ENCODE measurements around the gene FBXO17.
"Not testable (repeated sequence)": the region's sequence is repeated elsewhere in the genome, so short reads cannot be mapped to it uniquely, and the experiment has no call there.

Gene FBXO17, protein sequence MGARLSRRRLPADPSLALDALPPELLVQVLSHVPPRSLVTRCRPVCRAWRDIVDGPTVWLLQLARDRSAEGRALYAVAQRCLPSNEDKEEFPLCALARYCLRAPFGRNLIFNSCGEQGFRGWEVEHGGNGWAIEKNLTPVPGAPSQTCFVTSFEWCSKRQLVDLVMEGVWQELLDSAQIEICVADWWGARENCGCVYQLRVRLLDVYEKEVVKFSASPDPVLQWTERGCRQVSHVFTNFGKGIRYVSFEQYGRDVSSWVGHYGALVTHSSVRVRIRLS

DNA sequence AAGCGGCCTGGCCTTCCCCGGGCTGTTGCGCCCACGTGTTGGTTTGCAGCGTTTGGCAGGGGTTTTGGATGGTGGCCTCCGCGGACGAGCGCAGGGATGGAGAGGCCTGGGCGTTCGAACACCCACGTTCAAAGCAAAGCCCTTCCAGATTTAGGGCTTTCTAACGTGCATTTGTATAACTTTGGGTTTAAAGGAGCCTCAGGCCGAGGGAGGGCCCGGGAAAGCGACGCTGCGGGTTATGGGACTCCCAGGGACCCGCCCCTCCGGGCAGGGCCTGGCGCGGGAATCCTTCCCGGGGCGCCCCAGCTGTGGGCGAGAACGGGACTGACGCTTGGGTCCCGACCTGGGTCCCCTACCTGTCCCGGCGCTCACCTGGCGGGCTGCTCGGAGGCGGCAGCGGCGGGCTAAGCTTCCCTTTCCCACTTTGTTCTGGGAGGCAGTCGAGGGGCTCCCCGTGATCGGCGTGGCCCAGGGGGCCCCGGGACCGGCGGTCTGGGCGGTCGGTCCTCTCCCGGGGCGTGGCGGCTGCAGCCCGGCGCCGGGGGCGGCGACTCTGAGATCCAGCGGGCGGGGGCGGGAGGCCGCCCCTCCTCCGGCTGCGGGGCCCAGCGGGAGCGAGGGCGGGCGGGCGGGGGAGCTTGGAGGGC lies at the start of gene FBXO17:
Gene FBXO17 (minus strand): TSS at position 529 of the 647 bp plus-strand sequence. CDS start 25,423 bp downstream, outside the sequence.
- no peak for DNase-seq

DNA sequence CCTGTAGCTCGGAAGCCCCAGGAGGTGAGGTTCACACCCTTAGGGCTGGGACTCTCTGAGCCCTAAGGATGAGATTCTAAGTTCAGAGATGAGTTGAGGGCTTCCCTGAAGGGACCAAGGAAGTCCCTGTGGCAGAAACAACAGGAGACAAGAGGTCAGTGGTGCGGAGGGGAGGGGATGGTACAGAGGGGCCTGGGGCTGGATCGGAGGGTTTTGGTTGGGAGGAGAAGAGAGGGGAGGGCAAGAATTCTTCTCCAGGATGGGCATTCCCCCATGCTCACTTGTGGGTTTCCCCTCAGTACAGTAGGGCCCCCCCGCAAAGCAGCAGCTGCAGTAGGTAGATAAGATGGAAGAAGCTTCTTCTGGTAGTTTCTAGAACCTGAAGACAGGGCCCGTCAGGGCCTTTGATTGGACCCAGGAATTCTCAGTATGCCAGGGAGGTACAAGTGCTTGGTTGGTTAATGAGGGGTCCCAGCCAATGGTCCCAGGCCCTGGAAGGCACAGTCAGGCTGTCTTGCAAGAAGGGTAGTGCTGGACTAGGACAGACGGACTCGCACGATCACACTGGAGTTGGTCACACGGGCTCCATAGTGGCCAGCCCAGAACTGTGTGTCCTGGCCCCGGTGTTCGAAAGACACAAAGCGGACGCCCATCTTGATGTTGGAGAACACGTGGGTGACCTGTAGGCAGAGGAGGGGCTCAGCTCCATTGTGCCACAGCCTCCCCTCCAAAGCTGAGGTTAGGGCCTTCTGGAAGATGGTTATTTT lies 49.5 kb upstream of the FBXO17 start:
- DNase-seq = no peak

DNA sequence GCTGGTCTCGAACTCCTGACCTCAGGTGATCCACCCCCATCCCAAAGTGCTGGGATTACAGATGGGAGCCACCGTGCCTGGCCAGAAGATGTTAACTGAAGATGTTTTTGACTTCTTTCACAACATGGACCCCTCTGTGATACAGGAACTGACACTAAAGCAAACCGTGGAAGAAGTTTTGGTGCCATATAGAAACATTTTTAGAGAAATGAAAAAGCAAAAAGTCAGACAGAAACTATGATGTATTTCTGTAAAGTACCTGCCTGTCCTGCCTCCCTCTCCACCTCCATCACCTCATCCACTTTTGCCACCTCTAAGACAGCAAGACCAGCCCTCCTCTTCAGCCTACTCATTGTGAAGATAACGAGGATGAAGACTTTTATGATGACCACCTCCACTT lies 45.5 kb upstream of the FBXO17 start:
- no peak for DNase-seq

DNA sequence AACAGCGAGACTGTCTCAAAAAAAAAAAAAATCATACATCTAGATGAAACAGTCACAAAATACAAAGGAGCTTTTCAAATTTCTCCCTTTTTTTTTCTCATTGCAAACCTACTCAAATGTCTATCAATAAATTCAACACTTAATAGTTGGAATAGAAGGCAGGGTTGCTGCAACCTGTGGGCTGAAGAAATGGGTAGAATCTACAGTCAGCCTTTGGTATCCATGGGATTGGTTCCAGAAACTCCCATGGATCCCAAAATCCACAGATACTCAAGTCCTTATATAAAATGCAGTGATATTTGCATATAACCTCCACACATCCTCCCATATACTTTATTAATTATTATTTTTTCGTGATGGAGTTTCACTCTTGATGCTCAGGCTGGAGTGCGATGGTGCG lies 42.1 kb upstream of the FBXO17 start:
- no peak for DNase-seq

DNA sequence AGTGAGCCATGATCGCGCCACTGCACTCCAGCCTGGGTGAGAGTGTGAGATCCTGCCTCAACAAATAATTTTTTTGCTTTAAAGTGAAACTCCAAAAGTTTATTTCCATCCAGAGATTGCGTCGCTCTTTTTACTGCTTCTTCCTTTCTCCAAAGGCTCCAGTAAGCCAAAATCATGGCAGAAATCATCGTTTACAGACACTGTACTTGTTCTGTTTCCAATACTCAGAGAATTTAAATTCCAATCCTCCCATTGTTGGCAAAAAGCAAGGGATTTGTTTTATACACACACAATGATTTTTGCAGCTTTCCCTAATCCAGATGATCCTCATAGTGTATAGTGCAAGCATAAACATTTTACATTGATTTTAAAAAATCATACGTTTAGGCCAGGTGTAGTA lies 41.5 kb upstream of the FBXO17 start:
- no peak for DNase-seq

DNA sequence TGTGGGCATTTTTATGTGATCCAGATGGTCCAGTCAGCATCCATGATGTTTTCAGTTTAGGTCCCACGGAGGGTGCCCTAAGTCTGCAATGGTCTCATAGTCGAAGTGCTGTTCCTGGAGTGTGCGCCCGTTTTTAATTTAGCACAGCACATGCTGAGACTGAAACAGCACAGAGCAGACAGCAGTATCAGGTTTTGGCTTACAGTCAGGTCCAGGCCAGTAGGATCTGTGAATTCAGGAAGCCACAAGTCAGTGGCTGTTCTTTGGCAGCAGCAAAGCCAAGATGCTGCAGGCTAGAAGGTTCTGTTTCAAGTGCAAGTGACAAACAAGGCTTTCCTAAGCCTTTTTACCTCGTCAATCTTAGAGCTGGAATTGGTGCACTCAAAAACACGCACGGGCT lies 38.5 kb upstream of the FBXO17 start:
- no peak for DNase-seq

DNA sequence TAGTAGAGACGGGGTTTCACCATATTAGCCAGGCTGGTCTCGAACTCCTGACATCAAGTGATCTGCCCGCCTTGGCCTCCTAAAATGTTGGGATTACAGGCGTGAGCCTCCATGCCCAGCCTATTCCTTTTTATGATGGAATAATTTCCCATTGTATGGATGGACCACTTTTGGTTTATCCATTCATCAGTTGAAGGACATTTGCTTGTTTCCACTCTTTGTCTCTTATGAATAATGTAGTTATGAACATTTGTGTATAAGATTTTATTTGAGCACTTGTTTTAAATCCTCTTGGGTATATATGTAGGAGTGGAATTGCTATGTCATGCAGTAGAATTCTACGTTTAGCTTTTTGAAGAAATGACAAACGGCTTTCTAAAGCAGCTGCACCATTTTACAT lies 33.5 kb upstream of the FBXO17 start:
- no peak for DNase-seq

DNA sequence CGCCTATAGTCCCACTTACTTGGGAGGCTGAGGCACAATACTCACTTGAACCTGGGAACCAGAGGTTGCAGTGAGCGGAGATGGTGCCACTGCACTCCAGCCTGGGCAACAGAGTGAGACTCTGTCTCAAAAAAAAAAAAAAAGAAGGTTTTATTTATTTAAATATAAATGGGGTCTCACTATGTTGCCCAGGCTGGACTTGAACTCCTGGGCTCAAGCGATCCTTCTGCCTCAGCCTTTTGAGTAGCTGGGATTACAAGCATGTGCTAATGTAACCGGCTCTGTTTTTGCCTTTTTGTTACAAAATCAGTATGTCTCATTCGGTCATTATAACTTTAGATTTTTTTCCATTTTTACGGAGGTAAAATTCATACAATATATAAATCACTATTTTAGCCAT lies 32.6 kb upstream of the FBXO17 start:
- no peak for DNase-seq

DNA sequence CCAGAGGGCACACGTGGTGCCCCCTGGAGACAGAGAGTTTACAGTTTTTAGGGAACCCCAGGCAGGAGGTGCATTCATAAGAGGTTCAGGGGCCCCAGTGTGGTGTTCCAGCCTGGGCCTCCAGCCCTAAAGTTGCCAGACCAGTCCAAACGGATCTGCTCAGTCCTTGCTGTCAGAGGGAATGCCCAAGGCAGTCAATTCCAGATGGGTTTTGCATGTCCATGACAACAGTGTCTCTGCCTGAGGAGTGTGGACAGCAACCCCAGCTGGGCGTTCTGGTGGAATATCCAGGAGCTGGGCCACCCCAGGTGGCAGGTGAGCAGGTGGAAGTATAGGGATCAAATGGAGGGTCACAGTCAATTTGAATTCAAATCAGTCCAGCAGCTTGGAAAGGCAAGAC lies 31.6 kb upstream of the FBXO17 start:
- DNase-seq = no peak

DNA sequence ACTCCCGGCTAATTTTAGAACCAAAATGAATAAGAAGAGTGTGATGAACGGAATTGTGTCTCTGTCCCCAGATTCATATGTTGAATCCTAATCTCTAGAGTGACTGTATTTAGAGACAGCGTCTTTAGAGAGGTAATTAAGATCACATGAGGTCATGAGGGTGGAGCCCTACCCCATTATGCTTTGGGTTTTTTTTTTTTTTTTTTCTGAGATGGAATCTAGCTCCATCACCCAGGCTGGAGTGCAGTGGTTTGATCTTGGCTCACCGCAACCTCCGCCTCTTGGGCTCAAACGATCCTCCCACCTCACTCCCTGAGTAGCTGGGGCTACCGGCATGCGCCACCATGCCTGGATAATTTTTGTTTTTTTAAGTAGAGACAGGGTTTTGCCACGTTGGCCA lies 28.9 kb upstream of the FBXO17 start:
- DNase-seq = no peak

DNA sequence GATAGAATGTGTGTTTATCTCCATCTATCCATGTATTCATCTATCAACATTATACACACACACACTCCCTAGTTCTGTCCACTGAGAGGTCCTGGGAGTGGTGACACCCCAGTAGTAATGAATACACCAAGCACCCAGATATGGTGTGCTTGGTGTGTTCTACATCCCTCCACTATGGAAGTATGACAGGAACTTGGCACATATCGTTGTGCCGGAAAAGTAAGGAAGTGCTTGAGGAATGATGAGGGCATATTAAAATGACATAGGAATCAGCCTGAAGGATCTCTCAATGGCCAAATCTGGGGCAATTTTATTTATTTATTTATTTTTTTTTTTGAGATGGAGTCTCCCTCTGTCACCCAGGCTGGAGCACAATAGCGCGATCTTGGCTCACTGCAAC lies 28.3 kb upstream of the FBXO17 start:
- no peak for DNase-seq

DNA sequence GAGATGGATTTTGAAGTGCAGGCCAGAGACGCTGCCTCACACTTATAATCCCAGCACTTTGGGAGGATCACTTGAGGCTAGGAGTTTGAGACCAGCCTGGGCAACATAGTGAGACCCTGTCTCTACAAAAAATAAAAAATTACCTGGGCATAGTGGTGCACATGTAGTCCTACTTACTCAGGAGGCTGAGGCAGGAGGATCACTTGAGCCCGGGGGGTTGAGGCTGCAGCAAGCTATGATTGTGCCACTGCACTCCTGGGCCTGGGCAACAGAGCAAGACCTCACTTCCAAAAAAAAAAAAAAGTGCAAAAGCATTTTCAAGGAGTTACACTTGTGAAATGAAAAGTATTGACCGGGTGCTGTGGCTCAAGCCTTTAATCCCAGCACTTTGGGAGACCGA lies 27.6 kb upstream of the FBXO17 start:
- no peak for DNase-seq

DNA sequence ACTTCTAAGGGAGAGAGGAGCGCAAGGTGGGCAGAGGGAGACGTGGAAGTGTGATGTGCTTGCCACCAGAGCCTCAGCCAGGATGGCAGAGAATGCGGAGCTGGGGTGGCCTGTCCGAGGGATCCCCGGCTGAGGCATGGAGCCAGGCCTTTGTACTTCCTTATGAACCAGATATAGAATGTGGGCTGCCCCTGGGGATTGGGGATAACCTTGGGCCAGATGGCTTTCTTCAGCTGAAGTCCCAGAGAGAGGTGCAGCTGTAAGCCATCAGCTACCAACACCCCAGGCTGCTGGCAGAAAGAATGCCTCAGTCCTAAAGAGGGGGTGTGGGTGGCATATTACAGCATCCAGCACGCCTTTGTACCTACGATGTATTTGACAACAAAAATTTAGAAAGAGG lies 25.5 kb upstream of the FBXO17 start:
- no peak for DNase-seq

DNA sequence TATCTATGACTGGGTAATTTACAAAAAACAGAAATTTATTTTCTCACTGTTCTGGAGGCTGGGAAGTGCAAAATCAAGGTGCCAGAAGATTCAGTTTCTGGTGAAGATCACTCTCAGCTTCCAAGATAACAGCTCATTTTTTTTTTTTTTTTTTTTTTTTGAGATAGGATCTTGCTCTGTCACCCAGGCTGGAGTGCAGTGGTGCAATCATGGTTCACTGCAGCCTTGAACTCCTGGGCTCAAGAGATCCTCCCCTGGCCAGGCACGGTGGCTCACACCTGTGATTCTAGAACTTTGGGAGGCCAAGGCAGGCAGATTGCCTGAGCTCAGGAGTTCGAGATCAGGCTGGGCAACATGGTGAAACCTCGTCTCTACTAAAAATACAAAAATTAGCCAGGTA lies 22.0 kb upstream of the FBXO17 start:
- not testable (repeated sequence) for DNase-seq

DNA sequence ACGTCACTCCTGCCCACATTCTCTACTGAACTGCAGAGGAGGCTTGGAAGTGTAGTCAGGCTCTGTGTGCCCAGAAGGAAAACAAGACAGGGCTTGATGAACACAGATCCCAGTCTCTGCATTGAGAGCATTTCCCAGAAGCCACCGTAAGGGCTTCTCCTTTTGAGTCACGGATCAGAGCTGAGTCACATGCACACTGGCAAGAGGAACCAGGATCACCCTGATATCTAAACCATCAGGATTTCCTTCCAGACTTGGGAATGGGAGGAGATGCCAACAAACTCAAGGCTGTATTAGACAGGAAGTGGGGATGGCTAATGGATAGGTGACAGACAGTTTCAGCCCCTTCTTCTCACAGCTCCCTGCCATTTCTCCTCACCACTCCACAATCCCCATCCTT lies 17.7 kb upstream of the FBXO17 start:
- peak; percentile 29 for DNase-seq

DNA sequence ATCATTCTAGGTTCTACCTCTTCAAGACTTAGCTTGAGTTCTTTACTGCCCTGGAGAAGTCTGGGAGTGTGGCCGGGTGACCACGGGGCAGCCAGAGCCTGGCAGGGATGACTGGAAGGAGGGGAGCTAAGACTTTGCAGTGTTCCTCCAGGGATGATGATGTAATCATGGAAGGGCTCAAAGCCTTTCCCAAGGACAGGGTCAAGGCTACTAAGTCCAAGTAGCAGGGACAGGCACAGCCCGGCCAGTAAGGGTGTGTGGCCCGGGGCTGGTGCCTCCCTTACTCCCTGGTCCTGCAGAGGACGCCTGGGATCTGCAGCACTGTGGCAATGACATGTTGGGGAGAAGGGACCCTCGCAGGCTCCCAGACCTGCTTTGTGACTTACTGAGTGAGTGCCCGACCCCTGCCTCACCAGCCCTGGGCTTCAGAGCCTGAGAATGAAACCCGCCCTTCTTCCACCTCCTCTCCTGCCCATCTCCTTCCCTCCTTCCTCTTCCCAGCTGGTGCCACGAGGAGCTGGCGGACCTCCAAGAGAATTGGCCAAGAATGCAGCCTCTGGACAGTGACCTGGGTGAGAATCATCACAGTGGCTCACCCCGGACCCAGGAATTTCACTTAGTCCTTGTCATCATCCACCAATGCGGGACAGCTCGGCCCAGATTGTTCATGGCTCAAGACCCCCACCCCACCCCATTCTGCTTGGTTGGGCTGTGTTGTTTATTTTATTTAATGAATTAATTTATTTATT lies 15.6 kb upstream of the FBXO17 start:
- DNase-seq = no peak

DNA sequence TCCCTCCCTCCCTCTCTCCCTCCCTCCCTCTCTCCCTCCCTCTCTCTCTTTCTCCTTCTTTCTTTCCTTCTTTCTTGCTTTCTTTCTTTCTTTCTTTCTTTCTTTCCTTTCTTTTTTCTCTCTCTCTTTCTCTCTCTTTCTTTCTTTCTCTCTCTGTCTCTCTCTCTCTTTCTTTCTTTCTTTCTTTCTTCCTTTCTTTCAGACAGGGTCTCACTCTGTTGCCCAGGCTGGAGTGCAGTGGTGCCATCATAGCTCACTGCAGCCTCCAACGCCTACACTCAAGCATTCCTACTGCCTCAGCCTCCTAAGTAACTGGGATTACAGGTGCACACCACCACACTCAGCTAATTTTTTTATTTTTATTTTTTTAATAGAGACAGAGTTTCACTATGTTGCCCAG lies 14.1 kb upstream of the FBXO17 start:
- not testable (repeated sequence) for DNase-seq

DNA sequence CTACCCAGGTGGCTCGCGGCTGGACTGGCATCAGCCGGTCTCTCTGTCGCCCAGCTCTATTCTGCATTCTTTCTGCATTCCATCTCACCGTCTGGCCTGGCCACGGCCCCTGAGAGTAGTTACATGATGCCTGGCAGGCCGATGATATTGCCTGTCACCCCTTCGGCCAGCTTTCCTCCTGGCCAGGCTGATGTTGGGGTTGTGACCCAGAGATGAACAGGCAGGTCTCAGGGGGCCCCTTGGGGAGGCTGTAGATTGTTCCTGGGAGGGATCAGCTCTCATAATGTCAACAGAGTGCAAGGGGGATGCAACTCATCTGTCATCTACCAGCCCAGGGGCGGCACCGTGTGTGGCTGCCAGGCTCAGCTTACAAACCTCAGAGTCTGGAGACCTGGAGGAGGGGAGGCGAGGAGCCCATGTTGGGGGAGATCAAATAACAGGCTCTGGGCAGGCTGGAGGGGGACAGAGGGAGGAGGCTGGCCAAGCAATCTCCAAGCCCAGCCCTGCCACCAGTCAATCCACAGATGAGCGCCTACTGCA lies 13.6 kb upstream of the FBXO17 start:
- DNase-seq = no peak

DNA sequence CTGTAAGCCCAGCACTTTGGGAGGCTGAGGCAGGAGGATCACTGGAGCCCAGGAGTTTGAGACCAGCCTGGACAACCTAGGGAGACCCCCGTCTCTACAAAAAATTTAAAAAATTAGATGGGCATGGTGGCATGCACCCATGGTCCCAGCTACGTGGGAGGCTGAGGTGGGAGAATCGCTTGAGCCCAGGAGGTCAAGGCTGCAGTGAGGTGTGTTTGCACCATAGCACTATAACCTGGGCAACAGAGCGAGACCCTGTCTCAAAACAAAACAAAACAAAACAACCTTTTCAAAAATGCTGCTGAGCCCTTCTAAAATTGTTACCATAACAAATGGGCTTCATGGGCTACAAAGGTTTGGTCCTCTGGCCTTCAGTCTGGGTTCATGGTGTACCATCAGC lies 13.1 kb upstream of the FBXO17 start:
- DNase-seq = not testable (repeated sequence)

DNA sequence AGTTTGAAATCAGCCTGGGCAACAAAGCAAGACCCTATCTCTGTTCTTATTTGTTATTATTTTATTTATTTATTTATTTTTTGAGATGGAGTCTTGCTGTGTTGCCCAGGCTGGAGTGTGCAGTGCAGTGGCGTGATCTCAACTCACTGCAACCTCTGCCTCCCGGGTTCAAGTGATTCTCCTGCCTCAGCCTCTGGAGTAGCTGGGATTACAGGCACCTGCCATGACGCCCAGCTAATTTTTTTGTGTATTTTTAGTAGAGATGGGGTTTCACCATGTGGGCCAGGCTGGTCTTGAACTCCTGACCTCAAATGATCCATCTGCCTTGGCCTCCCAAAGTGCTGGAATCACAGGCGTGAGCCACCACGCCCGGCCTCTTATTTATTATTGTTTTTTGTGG lies 12.2 kb upstream of the FBXO17 start:
- not testable (repeated sequence) for DNase-seq

DNA sequence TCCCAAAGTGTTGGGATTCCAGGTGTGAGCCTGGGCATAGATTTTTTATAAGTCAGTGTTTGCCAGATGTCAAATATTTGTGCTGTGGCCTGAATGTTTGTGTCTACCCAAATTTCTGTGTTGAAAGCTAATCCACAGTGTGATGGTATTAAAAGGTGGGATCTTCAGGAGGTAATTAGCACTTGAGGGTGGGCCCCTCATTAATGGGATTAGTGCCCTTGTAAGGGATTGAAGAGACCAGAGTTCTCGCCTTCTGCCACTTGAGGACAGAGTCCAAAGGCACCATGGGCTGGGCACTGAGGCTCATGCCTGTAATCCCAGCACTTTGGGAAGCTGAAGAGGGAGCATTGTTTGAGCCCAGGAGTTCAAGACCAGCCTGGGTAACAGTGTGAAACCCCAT lies 9.7 kb upstream of the FBXO17 start:
- no peak for DNase-seq

DNA sequence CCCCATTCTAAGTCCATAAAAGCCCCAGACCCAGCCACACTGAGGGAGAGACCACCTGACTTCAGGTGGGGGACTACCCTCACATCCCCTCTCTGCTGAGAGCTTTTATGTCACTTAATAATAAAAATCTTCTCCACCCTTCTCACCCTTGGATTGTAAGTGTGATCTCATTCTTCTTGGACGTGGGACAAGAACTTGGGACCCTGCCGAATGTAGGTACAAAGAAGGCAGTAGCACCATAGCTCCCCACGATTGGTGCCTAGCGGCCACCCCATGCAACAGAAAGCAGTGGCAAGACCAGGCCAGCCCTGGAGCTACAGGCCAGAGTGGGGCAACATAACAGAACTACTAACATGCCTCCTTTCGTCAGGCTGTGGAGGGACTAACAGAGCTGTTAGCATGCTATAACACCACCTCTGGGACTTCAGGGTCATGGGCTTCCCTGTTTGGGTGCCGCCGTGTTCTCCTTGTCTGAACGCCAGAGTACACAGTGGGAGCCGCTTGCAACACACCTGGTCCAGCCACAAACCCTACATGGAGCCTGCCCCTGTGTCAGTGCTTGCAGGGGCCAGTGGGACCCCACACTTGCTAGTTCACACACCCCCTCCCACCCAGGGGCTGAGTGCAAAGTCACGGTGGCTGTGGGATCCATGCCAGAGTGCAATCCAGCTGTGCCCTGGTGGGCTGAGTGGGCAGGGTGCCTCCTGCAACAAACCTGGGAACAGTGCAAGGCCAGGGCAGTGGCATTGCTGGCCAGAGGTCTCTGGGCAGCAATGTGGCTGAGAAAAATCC lies 5.2 kb upstream of the FBXO17 start:
- no peak for DNase-seq

All from inflammatory macrophage treated with lipopolysaccharide for 4 hours (primary cell).